ENCODE data around the gene SLC17A2.
"Not testable (repeated sequence)": the region's sequence is repeated elsewhere in the genome, so short reads cannot be mapped to it uniquely, and the experiment has no call there.

Gene SLC17A2

DNA sequence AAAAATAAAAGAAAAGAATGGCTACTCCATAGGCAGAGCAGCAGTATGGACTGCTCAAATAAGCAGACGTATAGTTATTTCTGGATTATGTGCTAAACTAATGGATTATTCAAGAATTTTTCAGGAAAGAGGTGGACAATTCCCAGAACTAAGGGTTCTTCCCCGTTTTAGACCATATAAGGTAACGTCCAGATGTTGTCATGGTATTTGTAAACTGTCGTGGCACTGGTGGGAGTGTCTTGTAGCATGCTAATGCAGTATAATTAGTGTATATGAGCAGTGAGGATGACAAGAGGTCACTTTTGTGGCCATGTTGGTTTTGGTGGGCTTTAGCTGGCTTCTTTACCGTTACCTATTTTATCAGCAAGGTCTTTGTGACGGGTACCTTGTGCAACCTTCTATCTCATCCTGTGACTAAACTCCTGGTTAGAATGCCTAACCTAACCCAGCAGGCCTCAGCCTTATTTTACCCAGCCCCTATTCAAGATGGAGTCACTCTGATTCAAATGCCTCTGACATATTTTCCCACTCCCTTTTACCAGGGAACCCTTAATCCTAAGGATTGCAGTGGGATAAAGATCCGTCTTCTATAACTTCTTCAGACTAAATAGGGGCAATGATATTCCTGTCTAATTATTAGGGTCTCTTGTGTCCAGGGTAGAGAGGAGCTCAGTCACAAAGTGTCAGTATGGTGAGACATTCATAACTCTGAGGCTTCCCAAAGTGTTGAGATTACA, 21.0 kb upstream of the SLC17A2 start:
- no peak for DNase-seq (ENCODE audit: low spot score)

- no peak for DNase-seq (ENCODE audit: low spot score)
Measured at GRCh38 chr6:25950297-25950696, 19.8 kb upstream of the SLC17A2 start.

GRCh38 chr6:25949695-25950094, 19.2 kb upstream of the SLC17A2 start:
- no peak for DNase-seq (ENCODE audit: low spot score)

DNA sequence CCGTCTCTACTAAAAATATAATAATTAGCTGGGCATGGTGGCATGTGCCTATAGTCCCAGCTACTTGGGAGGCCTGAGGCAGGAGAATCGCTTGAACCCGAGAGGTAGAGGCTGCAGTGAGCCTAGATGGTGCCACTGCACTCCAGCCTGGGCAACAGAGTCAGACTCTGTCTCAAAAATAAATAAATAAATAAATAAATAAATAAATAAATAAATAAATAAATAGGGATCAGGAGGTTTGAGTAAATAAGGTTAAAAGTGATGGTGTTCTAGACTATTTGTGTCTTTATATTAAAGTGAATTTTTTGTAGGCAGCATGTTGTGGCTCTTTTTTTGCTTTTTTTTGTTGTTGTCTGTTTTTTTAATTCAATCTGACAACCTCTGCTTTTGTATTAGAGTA, 17.0 kb upstream of the SLC17A2 start:
- DNase-seq (ENCODE audit: low spot score): not testable (repeated sequence)

DNA sequence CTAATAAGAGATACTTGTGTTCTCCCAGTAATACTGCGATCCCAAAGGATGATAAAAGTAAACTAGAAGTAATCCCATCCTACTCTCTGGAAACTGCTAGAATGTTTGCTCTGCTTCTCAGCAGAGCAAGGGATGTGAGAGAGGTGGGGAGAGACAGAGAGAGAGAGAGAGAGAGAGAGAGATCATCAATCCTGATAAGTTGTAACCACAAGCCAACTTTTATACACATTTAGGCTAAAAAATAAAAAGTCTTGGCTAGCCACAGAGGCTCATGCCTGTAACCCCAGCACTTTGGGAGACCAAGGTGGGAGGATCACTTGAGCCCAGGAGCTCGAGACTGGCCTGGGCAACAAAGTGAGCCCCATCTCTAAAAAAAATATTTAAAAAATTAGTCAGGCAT, 16.1 kb upstream of the SLC17A2 start:
- DNase-seq (ENCODE audit: low spot score): no peak

DNA sequence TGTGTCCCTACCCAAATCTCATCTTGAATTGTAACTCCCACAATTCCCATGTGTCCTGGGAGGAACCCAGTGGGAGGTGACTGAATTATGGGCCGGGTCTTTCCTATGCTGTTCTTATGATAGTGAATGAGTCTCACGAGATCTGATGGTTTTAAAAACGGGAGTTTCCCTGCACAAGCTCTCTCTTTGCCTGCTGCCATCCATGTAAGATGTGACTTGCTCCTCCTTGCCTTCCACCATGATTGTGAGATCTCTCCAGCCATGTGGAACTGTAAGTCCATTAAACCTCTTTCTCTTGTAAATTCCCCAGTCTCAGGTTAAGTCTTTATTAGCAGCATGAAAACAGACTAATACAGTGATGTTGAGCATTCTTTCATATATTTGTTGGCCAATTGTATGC, 15.2 kb upstream of the SLC17A2 start:
- not testable (repeated sequence) for DNase-seq (ENCODE audit: low spot score)

DNA sequence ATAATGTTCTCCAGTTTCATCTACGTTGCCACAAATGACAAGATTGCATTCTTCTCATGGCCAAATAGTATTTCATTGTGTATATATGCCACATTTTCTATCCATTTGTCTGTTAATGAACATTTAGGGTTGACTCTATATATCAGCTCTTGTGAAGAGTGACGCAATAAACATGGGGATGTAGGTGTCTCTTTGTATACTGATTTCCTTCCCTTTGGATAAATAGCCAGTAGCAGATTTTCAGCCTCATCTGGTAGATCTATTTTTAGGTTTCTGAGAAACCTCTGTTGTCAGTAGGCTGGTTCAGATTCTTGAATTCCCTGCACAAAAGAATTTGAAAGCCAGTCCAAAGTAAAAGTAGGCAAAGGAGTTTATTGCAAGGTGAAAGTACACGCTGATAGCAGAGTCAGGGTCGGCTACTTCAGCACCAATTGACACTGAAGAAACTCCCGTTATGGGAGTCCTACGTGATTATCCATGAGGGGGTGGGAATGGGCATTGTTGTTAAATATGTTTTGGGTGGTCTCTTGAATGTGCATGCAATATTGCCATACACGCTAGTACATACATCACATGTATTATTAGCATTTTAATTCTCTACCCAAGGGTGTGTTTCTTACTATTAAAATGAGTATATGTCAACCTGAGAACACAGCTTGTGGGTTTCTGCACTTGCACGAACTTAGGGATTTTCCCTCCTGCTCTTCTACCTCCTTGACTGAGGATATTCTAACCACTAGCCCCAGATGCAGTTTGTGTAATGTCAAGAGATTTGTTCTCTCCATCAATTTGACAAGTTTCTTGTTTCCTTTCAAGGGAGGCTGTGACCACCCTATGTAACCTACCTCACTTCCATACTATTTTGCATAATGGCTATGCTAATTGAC, 14.4 kb upstream of the SLC17A2 start:
- DNase-seq (ENCODE audit: low spot score): no peak

DNA sequence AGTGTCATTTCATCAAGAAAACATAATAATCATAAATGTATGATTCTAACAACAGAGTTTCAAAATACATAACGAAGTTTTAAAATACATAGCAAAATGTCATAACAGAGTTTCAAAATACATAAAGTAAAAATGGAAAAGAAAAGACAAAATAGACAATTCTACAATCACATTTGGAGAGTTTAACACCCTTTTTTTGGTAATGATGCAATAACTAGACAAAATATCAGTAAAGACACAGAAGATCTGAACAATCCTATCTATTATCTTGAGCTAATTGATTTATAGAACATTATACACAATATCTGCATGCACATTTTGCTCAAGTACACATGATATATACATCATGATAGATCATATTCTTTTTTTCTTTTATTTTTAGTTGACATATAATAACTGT, 13.4 kb upstream of the SLC17A2 start:
- DNase-seq (ENCODE audit: low spot score): no peak

GRCh38 chr6:25942561-25943147, 12.2 kb upstream of the SLC17A2 start:
- peak; percentile 23 for DNase-seq (ENCODE audit: low spot score)

GRCh38 chr6:25939593-25939992, 9.1 kb upstream of the SLC17A2 start:
- DNase-seq (ENCODE audit: low spot score): no peak

- DNase-seq (ENCODE audit: low spot score): no peak
Measured at GRCh38 chr6:25935953-25936352, 5.5 kb upstream of the SLC17A2 start.

DNA sequence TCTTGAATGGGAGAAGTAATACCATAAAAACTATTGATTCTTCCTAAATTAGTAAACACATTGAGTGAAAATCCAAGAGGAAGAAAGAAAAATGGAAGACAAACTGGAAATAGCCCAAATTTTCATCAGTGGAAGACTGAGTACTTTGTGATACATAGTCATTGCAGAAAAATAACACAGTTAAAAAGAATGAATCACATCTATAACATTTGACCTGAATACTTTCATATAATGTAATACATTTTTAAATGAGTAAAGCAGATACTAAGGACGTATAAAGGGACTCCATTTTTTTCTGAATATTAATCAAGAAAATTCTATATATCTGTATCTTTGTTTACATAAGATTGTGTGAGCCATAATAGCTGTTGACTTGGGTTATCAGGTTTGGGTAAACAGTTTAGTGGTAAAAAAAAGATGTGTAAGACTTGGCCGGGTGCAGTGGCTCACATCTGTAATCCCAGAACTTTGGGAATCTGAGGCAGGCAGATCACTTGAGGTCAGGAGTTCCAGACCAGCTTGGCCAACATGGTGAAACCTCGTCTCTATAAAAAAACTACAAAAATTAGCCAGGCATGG, 4.3 kb upstream of the SLC17A2 start:
- no peak for DNase-seq (ENCODE audit: low spot score)

DNA sequence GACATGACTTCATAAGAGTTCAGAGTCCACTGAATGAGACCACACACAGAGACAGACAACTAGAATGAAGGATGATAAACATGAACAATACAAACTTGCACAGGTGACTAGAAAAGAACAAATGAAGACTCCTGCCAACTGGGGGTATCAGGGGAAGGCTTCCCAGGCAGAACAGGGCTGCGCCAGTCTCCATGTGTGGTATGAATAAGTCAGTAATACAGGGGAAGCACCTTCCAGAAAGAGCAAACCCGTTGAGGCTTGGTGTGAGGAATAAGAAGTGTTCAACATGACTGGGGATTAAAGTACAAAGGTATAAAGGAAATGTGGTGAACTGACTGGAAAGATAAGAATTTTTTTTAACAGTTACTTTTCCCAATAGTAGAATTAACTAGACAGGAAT, 3.7 kb upstream of the SLC17A2 start:
- no peak for DNase-seq (ENCODE audit: low spot score)

DNA sequence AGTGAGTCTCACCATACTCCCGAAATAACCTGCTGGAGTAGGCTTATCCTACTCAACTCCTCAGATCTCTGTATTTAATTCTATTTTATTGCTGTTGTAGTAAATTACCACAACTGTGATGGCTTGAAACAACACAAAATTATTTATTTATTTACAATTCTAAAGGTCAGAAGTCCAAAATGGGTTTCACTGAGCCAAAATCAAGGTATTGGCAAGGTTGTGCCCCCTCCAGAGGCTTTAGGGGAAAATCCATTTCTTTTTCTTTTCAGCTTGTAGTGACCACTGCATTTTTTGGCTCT, 869 bp upstream of the SLC17A2 start:
- no peak for DNase-seq (ENCODE audit: low spot score)

GRCh38 chr6:25929785-25930184, 706 bp downstream of the SLC17A2 start:
- DNase-seq (ENCODE audit: low spot score): not testable (repeated sequence)

DNA sequence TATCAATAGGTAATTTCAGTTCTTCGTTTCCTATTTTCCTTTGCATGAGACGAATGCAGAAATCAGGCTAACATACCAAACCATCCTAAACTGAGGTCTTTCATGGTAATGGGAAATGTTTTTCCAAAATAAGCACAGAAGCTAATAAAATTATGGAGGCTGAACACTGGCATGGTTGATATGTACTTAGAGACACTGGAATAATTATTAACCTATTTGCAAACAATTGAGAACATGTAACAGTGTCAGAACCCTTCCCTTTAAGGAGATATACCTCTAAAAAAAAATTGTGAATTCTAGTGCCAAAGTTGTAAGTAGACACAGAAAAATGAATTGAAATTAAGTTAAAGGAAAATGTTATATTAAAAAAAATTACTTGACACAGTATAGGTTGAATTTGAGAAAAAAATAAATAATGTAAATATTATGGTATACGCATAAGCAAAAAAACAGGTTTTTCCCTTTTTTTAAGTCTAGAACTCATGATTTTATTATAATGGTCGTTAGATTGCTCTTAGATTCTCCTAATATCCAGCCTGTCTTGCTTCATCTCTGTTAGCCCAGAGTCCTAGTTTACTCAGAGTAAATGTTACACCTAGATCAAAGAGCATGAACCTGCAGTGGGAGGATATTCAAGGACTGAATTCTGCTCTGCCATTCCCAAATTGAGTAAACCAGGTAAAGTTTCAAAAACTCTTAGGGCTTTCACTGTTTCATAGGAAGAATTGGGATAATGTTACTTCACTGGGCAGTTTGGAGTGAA, 1.7 kb downstream of the SLC17A2 start:
- DNase-seq (ENCODE audit: low spot score): no peak

GRCh38 chr6:25927756-25928216, 2.7 kb downstream of the SLC17A2 start:
- no peak for DNase-seq (ENCODE audit: low spot score)

DNA sequence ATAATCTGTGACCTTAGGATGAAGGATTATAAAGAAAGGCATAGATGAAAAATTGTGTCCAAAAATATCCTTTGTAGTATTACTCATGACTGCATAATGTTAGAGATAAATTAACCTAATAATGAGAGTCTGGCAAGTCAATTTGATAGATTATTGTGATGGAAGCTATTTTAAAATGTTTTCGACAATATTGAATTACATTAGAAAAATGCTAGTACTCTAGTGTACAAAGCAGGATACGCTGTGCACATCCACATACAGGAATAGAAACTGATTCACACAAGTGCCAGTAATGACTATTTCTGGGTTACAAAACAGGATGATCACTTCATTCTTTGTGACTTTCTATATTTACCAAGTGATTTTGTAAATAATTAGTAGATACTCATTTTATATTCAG, 3.3 kb downstream of the SLC17A2 start:
- no peak for DNase-seq (ENCODE audit: low spot score)

GRCh38 chr6:25925876-25926275, 4.6 kb downstream of the SLC17A2 start:
- no peak for DNase-seq (ENCODE audit: low spot score)

GRCh38 chr6:25922301-25922700, 8.2 kb downstream of the SLC17A2 start:
- no peak for DNase-seq (ENCODE audit: low spot score)

DNA sequence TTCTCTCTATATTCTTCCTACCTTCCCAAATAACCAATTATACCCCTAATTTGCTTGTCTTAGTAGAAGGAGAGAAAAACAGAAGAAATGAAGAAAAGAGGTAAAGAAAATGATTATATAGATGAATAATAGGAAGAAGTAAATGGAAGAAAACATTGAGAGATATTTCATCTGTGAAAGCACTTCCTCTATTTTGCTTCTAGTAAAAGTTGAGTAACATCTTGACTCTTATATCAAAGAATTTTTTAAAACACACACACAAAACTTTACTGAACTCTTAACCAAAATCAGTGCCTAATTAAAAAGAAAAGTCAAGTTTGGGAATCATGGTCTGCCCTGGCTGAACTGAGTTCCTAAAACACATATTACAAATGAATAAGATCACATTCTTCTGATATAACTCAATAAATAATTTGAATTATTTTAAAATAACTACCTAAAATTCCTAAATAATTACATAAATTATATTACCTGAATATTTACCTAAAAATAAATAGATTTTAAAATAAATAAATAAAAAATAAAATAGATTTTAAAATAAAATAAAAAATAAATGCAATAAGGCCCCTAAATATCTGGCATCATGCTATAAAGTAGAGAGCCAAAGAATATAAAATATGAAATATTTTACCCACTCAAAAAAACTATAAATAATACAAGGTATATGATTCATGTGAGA, 8.8 kb downstream of the SLC17A2 start:
- no peak for DNase-seq (ENCODE audit: low spot score)
